ENCODE measurements around the gene GHRL. TPM values are rescaled to one million over a fixed set of nuclear protein-coding genes. Genes with fewer than 3 reads are reported as not detected.

The GHRL gene
- polyA plus RNA-seq, 2 of the 4 experiments (the other 2 are of a cell fraction): not detected

DNA sequence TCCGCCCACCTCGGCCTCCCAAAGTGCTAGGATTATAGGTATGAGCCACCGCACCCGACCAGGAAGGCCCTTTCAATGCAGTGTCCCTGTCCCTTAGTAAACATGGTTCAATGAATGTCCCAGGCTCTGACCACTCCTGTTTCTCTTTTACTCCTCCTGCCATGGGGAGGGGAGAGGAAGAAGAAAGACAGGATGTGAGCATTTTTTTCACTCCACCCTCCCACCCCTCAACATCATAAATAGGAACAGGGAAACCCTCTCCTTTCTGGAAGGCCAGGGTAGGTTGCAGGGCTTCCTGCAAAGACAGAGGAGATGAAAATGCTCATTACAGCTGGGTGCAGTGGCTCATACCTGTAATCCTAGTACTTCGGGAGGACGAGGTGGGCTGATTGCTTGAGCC lies 51.9 kb downstream of the GHRL start:
- DNase-seq (ENCODE audit: low read depth in 1 of 2, low spot score in 1 of 2): no peak
- FAIRE-seq: no peak
- TF ChIP-seq CEBPB (IDR thresholded peaks at IDR 0.05): no peak
- Histone ChIP-seq H3K27ac (no peak overlapping the region), H3K9me3 (peaks cover 11% of the 10 kb centered on the region), H3K4me2 (no peak overlapping the region), H3K4me3 (no peak overlapping the region), H3K4me1 (no peaks in the 10 kb centered on the region)
- no peak for ATAC-seq
- 93% methylated on average over 6 of the region's 6 CpGs for WGBS (ENCODE audit: missing lambda C conversion rate)
- ChIA-PET POLR2A (no interaction called here), CTCF (no interaction called here)

DNA sequence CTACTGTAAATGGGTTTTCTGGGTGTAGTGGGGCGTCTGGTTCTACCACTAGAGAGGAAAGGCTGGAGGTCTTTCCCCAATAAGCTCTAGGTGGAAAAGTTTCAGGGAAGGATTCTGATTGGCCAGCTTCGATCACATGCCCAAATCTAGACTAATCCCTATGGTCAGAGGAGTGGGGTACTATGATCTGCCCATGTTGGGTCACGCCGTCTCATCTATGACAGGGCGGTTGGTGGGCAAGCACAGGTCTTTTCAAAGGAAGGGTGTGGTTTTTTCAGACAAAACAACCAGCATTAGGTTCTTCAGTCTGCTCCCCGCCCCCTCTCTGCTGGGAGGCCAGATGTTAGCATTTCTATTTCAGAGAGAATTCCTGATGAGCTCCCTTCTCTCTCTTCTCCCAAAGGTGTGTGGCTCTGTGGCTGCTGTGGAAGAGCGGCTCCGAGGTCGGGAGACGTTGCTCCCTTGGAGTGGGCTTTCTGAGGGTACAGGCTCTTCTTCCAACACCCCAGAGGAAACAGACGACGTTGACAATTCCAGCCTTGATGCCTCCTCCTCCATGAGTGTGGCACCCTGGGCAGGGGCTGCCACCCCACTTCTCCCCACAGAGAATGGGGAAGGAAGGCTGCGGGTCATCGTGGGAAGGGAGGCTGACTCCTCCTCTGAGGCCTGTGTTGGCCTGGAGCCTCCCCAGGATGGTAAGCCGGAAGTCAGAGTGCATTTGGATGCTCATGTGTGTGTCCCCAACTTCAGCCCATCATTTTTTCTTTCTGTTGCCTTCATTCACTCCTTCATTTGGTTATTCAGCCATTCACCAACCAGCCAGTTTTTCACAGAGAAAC lies 54.2 kb downstream of the GHRL start:
- DNase-seq (ENCODE audit: low read depth in 1 of 2, low spot score in 1 of 2) (no peak), ATAC-seq (peak in 1 of 2 experiments; percentile 30; a peak in 2 of 6 replicates), FAIRE-seq (no peak)
- H3K27ac ChIP-seq: no peak overlapping the region
- ChIA-PET POLR2A (no interaction called here), CTCF (interaction anchor here (0.7 to 1.1 kb wide), 2 partner anchors 10 to 97 kb away, joined by 3 to 4 read pairs; partner anchors contain the start of gene VHL)
- no peak overlapping the region for H3K4me3 ChIP-seq
- H3K4me1 ChIP-seq: no peaks in the 10 kb centered on the region
- H3K4me2 ChIP-seq: no peak overlapping the region
- no peaks in the 10 kb centered on the region for H3K9me3 ChIP-seq
- WGBS (ENCODE audit: missing lambda C conversion rate): 89% methylated on average over 15 of the region's 15 CpGs
- TF ChIP-seq CEBPB (IDR thresholded peaks at IDR 0.05) (no peak), FOXS1 (CRISPR knock-in tag; IDR thresholded peaks at IDR 0.05) (no peak), NR3C1 (IDR thresholded peaks at IDR 0.05) (no peak), ZSCAN20 (CRISPR knock-in tag; IDR thresholded peaks at IDR 0.05) (no peak)
- TF ChIP-seq, protein P1, sequence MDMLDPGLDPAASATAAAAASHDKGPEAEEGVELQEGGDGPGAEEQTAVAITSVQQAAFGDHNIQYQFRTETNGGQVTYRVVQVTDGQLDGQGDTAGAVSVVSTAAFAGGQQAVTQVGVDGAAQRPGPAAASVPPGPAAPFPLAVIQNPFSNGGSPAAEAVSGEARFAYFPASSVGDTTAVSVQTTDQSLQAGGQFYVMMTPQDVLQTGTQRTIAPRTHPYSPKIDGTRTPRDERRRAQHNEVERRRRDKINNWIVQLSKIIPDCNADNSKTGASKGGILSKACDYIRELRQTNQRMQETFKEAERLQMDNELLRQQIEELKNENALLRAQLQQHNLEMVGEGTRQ (IDR thresholded peaks at IDR 0.05): peak; percentile 56

Small RNAs within 50 kb of the gene (small RNA-seq; reads per million reads assigned to genes)
- gene MIR378B (0 to 45.5 (median 0.60) reads per million in 6 experiments), gene RF02126 (0 reads per million in 6 experiments)

Other genes with a start within 250 kb of the GHRL start
- gene FANCD2OS, start 184.7 kb downstream of the GHRL start, polyA plus RNA-seq (2011; rRNA removed): not detected in 2 replicates
- gene FANCD2OS, start 184.7 kb downstream of the GHRL start, polyA plus RNA-seq (2017; fragmentation: RNase III; extraction: RNeasy Plus Mini Kit Qiagen cat#74134 plus additional on column Dnase treatment): not detected in 3 replicates
- 173 and 189 TPM in 2 replicates for gene BRK1, start 177.3 kb downstream of the GHRL start, polyA plus RNA-seq (2011; rRNA removed)
- gene BRK1, start 177.3 kb downstream of the GHRL start, polyA plus RNA-seq (2017; fragmentation: RNase III; extraction: RNeasy Plus Mini Kit Qiagen cat#74134 plus additional on column Dnase treatment): 184 to 200 TPM (median 191 TPM) in 3 replicates
- gene VHL, start 151.2 kb downstream of the GHRL start, polyA plus RNA-seq (2011; rRNA removed): 19.7 and 23.8 TPM in 2 replicates
- gene VHL, start 151.2 kb downstream of the GHRL start, polyA plus RNA-seq (2017; fragmentation: RNase III; extraction: RNeasy Plus Mini Kit Qiagen cat#74134 plus additional on column Dnase treatment): 40.7 to 41.4 TPM (median 41.2 TPM) in 3 replicates
- 12.5 and 15.3 TPM in 2 replicates for gene IRAK2, start 128.0 kb downstream of the GHRL start, polyA plus RNA-seq (2011; rRNA removed)
- 7.8 to 9.1 TPM (median 7.9 TPM) in 3 replicates for gene IRAK2, start 128.0 kb downstream of the GHRL start, polyA plus RNA-seq (2017; fragmentation: RNase III; extraction: RNeasy Plus Mini Kit Qiagen cat#74134 plus additional on column Dnase treatment)
- gene TATDN2, start 44.5 kb downstream of the GHRL start, polyA plus RNA-seq (2011; rRNA removed): 22.4 and 27.6 TPM in 2 replicates
- gene TATDN2, start 44.5 kb downstream of the GHRL start, polyA plus RNA-seq (2017; fragmentation: RNase III; extraction: RNeasy Plus Mini Kit Qiagen cat#74134 plus additional on column Dnase treatment): 31.7 to 36.0 TPM (median 34.9 TPM) in 3 replicates
- gene SEC13, start 28.2 kb upstream of the GHRL start, polyA plus RNA-seq (2011; rRNA removed): 107 and 121 TPM in 2 replicates
- 176 to 188 TPM (median 181 TPM) in 3 replicates for gene SEC13, start 28.2 kb upstream of the GHRL start, polyA plus RNA-seq (2017; fragmentation: RNase III; extraction: RNeasy Plus Mini Kit Qiagen cat#74134 plus additional on column Dnase treatment)
- 0.04 and 0.08 TPM in 2 replicates for gene ATP2B2, start 212.6 kb upstream of the GHRL start, polyA plus RNA-seq (2011; rRNA removed)
- gene ATP2B2, start 212.6 kb upstream of the GHRL start, polyA plus RNA-seq (2017; fragmentation: RNase III; extraction: RNeasy Plus Mini Kit Qiagen cat#74134 plus additional on column Dnase treatment): 0.03 to 0.05 TPM (median 0.03 TPM) in 3 replicates